Right lobe of liver (tissue), 6 donors: Measurements from ENCODE around the gene RBFOX1. TPM values are rescaled to one million over a fixed set of nuclear protein-coding genes. Genes with fewer than 3 reads are reported as not detected.

Experiments used
- ATAC-seq, 4 donors: fragments of 200-7000 bp; cut with Tn5 transposase; one replicate each; pipeline ENCODE4 v1.9.1; 2020; ENCODE audit warnings: mild to moderate bottlenecking in 4 of 4, moderate library complexity in 4 of 4
- DNase-seq, 3 donors: peaks; one replicate each; pipeline ENCODE4 v3.0.0-alpha.2; 2020
- H3K27ac ChIP-seq, 3 donors: fragments of 200-600 bp; one replicate each; pipeline ENCODE4 v1.8.0; 2022
- H3K27me3 ChIP-seq, 2 donors: fragments of 200-600 bp; one replicate each; pipeline ENCODE4 v1.8.0; 2022
- H3K36me3 ChIP-seq, 4 donors: fragments of 200-600 bp; sonication (generic) in 1 of 4; one replicate each; pipeline versions ENCODE4 v1.5.1 to v1.8.0; 2017 to 2022; ENCODE audit warnings: control low read depth in 1 of 4
- H3K4me1 ChIP-seq, 4 donors: fragments of 200-600 bp; sonication (generic) in 1 of 4; one replicate each; pipeline versions ENCODE4 v1.5.1 to v1.8.0; 2017 to 2022; ENCODE audit warnings: control low read depth in 1 of 4
- H3K4me3 ChIP-seq, 3 donors: fragments of 200-600 bp; one replicate each; pipeline ENCODE4 v1.8.0; 2022
- H3K9me3 ChIP-seq, 4 donors: fragments of 200-600 bp; sonication (generic) in 1 of 4; one replicate each; pipeline versions ENCODE4 v1.5.1 to v1.8.0; 2017 to 2022; ENCODE audit warnings: control low read depth in 1 of 4
- POLR2A ChIP-seq: fragments of 450-650 bp; IDR thresholded peaks from one replicate; pipeline ENCODE4 v1.6.1; 2017; ENCODE audit warnings: antibody characterized with exemption, mild to moderate bottlenecking
- WGBS: methylation state at CpG from one replicate; pipeline ENCODE4 v1.1.6; 2018; ENCODE audit warnings: low coverage, low lambda C conversion rate; ENCODE audit not compliant: insufficient coverage; ENCODE audit errors: missing lambda C conversion rate; 5-methylcytosine and 5-hydroxymethylcytosine counted together
- intact Hi-C, 2 donors: fragments of 100-400 bp; cut with DNase I; formaldehyde crosslinking; loops; one replicate each; pipeline versions ENCODE4 v1.11.2 to v1.14.1; 2022
- total RNA-seq, 6 experiments: library from RNA; depleted of rRNA in 2 of 6; stranded (reverse); fragments of >200 nt in 2 of 6; fragmentation: NEBNext Ultra II Directional in 3 of 6; extraction: Animal tissue kit (Norgen Biotek cat#: 25700) in 3 of 6; gene quantifications; one replicate each; pipeline versions ENCODE4 v1.1.0 to v1.2.4, GENCODE V29; 2016 to 2023
- TF ChIP-seq, protein P1 (sequence below), 4 donors: fragments of 200-600 bp in 3 of 4; fragments of 450-650 bp in 1 of 4; IDR thresholded peaks; one replicate each; pipeline versions ENCODE4 v1.5.1 to v1.8.0; 2016 to 2022; ENCODE audit warnings: antibody characterized with exemption in 4 of 4, mild to moderate bottlenecking in 2 of 4
- donor health status: DM: no; HTN: yes; CAD: no.
- donor health status: DM: no; HTN: no; CAD: no.
- donor health status: DM: no; HTN: no; CAD: no.
- donor health status: DM: no; HTN: yes; CAD: no.
- donor health status: DM: no; HTN: yes; CAD: no.

Gene RBFOX1
- total RNA-seq, 6 experiments from 2014 or later = 0.19 TPM; not detected in 5

DNA sequence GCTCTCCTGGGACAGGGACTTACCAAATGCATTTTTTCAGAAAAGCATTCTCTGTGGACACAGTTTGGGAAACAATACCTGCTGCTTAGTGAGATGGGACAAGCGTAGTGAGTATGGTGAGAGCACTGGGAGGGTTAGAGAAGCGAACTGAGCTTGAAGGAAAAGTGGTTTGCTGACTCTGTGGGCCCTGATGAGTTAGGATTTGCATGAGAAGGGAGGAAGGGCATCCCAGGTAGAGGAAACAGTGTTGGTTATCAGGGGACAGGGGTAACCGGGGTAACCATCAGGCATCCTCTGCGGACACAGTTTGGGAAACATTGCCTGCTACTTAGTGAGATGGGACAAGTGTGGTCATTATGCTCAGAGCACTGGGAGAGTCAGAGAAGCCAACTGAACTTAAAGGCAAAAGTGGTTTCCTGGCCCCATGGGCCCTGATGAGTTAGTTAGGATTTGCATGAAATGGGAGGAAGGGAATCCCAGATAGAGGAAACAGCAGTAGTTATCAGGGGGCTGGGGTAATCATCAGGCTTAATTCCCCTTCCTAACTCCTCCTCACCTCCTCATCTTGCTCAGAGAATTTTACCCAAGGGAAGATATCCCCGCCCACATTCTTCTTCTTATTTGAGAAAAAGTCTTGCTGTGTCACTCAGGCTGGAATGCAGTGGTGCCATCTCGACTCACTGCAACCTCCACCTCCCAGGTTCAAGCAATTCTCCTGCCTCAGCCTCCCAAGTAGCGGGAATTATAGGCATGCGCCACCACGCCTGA lies 319.3 kb downstream of the RBFOX1 start:
- Histone ChIP-seq H3K4me1 (no peaks in the 10 kb centered on the region), H3K27me3 (no peaks in the 10 kb centered on the region), H3K36me3 (no peaks in the 10 kb centered on the region), H3K4me3 (no peak overlapping the region), H3K27ac (no peak overlapping the region), H3K9me3 (no peaks in the 10 kb centered on the region)
- TF ChIP-seq, protein P1, sequence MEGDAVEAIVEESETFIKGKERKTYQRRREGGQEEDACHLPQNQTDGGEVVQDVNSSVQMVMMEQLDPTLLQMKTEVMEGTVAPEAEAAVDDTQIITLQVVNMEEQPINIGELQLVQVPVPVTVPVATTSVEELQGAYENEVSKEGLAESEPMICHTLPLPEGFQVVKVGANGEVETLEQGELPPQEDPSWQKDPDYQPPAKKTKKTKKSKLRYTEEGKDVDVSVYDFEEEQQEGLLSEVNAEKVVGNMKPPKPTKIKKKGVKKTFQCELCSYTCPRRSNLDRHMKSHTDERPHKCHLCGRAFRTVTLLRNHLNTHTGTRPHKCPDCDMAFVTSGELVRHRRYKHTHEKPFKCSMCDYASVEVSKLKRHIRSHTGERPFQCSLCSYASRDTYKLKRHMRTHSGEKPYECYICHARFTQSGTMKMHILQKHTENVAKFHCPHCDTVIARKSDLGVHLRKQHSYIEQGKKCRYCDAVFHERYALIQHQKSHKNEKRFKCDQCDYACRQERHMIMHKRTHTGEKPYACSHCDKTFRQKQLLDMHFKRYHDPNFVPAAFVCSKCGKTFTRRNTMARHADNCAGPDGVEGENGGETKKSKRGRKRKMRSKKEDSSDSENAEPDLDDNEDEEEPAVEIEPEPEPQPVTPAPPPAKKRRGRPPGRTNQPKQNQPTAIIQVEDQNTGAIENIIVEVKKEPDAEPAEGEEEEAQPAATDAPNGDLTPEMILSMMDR (IDR thresholded peaks at IDR 0.05) = no peak
- no peak for TF ChIP-seq POLR2A
- intact Hi-C loops = no loop called here
- WGBS = 58% methylated on average over 8 of the region's 9 CpGs
- DNase-seq = no peak
- ATAC-seq = no peak

DNA sequence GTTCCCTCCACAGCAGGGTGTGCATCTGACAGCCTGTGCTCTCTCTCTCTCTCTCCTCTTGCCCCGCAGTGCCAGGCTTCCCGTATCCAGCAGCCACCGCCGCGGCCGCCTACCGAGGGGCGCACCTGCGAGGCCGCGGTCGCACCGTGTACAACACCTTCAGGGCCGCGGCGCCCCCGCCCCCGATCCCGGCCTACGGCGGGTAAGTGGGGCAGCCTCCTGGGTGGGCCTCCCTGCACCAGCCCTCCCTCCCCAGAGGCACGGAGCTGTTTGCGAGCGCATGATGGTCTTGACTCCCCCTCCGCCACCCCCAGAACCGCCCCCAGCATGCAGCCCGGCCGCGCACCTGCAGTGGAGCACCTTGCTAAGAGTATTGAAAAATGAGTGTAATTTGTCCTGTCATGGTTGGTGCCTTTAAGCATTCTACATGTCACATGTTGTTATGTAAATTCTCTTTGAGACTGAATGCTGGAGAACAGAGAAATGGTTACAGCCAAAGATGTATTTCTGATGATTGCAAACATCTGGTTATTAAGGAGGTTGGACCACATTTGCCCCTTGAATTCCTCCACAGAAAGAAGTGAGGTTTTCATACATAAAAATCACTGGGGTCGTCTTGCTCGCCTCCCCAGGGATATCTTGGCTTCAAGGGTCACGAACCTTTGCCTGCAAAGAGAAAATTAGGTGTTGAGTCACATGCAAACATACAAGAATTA lies 321.3 kb downstream of the RBFOX1 start:
- TF ChIP-seq POLR2A = no peak
- TF ChIP-seq, protein P1 (IDR thresholded peaks at IDR 0.05) = no peak
- intact Hi-C loops = no loop called here
- Histone ChIP-seq H3K36me3 (no peaks in the 10 kb centered on the region), H3K27ac (no peak overlapping the region), H3K4me1 (no peaks in the 10 kb centered on the region), H3K4me3 (no peak overlapping the region), H3K27me3 (no peaks in the 10 kb centered on the region), H3K9me3 (no peaks in the 10 kb centered on the region)
- no peak for DNase-seq
- 57% methylated on average over 9 of the region's 32 CpGs for WGBS
- no peak for ATAC-seq

DNA sequence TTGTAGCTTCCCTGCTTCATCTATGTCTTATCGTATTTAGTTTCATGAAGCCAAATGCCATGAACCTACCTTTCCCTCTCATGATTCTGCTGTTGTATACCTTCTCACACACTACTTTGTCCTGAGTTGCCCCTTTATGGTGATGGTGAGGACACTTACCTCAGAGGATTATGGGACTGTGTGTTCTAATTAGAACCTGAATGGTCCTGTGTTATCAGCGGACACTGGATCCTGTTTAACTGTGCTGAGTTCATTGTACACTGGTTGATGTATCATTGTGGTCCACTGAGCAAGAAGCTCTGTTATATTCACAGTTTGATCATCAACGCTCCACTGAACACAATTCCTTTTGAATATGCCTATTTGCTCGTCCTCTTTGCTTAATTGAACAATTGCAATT lies 343.0 kb downstream of the RBFOX1 start:
- Histone ChIP-seq H3K9me3 (no peaks in the 10 kb centered on the region), H3K4me1 (no peaks in the 10 kb centered on the region), H3K27ac (no peak overlapping the region), H3K36me3 (no peaks in the 10 kb centered on the region), H3K4me3 (no peak overlapping the region), H3K27me3 (no peaks in the 10 kb centered on the region)
- WGBS = 56% methylated on average over 4 of the region's 4 CpGs
- ATAC-seq (no peak), DNase-seq (no peak)
- TF ChIP-seq, protein P1 (IDR thresholded peaks at IDR 0.05) = no peak
- no peak for TF ChIP-seq POLR2A
- intact Hi-C loops = no loop called here

DNA sequence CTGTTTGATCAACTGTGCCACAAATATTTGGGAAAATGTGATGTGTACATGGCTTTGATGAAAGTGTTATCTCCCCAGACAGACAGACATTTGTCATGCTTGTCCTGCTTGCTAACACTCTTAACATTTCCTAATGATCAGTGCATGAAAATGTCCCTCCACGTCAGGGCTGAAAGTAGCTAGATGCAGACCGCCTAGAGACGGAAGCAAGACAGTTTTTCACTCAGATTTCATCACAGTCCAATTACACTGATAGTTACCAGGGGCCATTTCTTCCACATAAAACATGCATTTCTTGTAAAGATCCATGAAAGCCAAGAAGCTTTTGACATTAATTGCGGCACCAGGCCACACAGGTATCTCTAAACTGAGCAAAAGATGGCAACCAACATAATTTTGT lies 347.7 kb downstream of the RBFOX1 start:
- DNase-seq (no peak), ATAC-seq (no peak)
- 69% methylated on average over 4 of the region's 4 CpGs for WGBS
- no peak overlapping the region for H3K27ac ChIP-seq
- intact Hi-C loops = no loop called here
- TF ChIP-seq, protein P1 (IDR thresholded peaks at IDR 0.05) = no peak
- no peak for TF ChIP-seq POLR2A
- H3K9me3 ChIP-seq = no peaks in the 10 kb centered on the region
- no peaks in the 10 kb centered on the region for H3K36me3 ChIP-seq
- no peak overlapping the region for H3K4me3 ChIP-seq
- H3K4me1 ChIP-seq = no peaks in the 10 kb centered on the region
- no peaks in the 10 kb centered on the region for H3K27me3 ChIP-seq
